Activated B cell treated with CpG ODN at 0.5 μM for 24 hours (primary cell): ENCODE measurements around the gene PSMD9. TPM values are rescaled to one million over a fixed set of nuclear protein-coding genes. Genes with fewer than 3 reads are reported as not detected.
"Not testable (repeated sequence)": the region's sequence is repeated elsewhere in the genome, so short reads cannot be mapped to it uniquely, and the experiment has no call there.

Experiments
- ATAC-seq: fragments of 200-7000 bp; cut with Tn5 transposase; one replicate; pipeline ENCODE4 v1.10.0; 2021; ENCODE audit warnings: low read depth, mild to moderate bottlenecking, moderate library complexity
- CTCF ChIA-PET: fragments of 350-600 bp; sonication (Branson Sonifier 250); formaldehyde crosslinking; loops from one replicate; lab custom pipeline; 2021; ENCODE audit warnings: antibody characterized with exemption; lab: Charles Lee
- POLR2A ChIA-PET: fragments of 350-600 bp; sonication (Branson Sonifier 250); formaldehyde crosslinking; loops from one replicate; lab custom pipeline; 2021; ENCODE audit warnings: antibody characterized with exemption; lab: Charles Lee
- DNase-seq: peaks from one replicate; pipeline ENCODE4 v3.0.0; 2022
- H3K27ac Mint-ChIP-seq: one replicate; pipeline ENCODE4 v1.8.0; 2020; ENCODE audit warnings: mixed read lengths
- H3K27me3 Mint-ChIP-seq: one replicate; pipeline ENCODE4 v1.8.0; 2021; ENCODE audit warnings: mixed read lengths
- H3K36me3 Mint-ChIP-seq: one replicate; pipeline ENCODE4 v1.8.0; 2021; ENCODE audit warnings: low read depth, mixed read lengths
- H3K4me1 Mint-ChIP-seq: one replicate; pipeline ENCODE4 v1.8.0; 2021; ENCODE audit warnings: mixed read lengths
- H3K4me3 Mint-ChIP-seq: one replicate; pipeline ENCODE4 v1.8.0; 2020; ENCODE audit warnings: mild to moderate bottlenecking, mixed read lengths
- H3K9me3 Mint-ChIP-seq: one replicate; pipeline ENCODE4 v1.8.0; 2020; ENCODE audit warnings: mixed read lengths
- intact Hi-C: fragments of 100-400 bp; cut with micrococcal nuclease; formaldehyde crosslinking; loops from one replicate; pipeline ENCODE4 v1.15.1; 2024
- total RNA-seq: library from RNA; stranded (reverse); gene quantifications from 2 replicates; pipeline ENCODE4 v1.2.3, GENCODE V29; 2022
- TF ChIP-seq, protein P1 (sequence below): fragments of 200-600 bp; IDR thresholded peaks from one replicate; pipeline ENCODE4 v1.8.0; 2022; ENCODE audit warnings: antibody characterized with exemption, mild to moderate bottlenecking

PSMD9 gene
- total RNA-seq, 1 donor from 2014 or later, result 40.2 TPM

DNA sequence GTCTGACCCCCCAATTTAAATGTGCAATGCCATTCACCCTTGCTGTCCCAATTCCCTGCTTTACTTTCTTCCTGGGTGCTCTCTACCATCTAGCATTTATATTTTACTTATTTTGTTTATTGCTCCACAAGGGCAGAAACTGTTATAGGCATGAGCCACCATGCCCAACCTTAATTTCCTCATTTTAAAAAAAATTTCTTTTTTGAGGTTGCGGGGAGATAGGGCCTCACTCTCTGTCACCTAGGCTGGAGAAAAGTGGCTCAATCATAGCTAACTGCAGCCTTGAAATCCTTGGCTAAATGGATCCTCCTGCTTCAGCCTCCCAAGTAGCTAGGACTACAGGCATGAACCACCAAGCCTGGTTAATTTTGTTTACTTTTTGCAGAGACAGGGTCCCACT lies 42.9 kb upstream of the PSMD9 start:
- no peaks in the 10 kb centered on the region for H3K36me3 Mint-ChIP-seq
- ATAC-seq (no peak), DNase-seq (no peak)
- intact Hi-C loops, result no loop called here
- no peak overlapping the region for H3K27ac Mint-ChIP-seq
- TF ChIP-seq, protein P1, sequence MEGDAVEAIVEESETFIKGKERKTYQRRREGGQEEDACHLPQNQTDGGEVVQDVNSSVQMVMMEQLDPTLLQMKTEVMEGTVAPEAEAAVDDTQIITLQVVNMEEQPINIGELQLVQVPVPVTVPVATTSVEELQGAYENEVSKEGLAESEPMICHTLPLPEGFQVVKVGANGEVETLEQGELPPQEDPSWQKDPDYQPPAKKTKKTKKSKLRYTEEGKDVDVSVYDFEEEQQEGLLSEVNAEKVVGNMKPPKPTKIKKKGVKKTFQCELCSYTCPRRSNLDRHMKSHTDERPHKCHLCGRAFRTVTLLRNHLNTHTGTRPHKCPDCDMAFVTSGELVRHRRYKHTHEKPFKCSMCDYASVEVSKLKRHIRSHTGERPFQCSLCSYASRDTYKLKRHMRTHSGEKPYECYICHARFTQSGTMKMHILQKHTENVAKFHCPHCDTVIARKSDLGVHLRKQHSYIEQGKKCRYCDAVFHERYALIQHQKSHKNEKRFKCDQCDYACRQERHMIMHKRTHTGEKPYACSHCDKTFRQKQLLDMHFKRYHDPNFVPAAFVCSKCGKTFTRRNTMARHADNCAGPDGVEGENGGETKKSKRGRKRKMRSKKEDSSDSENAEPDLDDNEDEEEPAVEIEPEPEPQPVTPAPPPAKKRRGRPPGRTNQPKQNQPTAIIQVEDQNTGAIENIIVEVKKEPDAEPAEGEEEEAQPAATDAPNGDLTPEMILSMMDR, result no peak
- H3K9me3 Mint-ChIP-seq, result no peaks in the 10 kb centered on the region
- no peaks in the 10 kb centered on the region for H3K4me1 Mint-ChIP-seq
- ChIA-PET POLR2A (interaction anchor here (0.6 kb wide), 2 partner anchors 445 to 717 kb away, joined by 7 to 8 read pairs; no protein-coding TSS in a partner anchor), CTCF (no interaction called here)
- no peaks in the 10 kb centered on the region for H3K27me3 Mint-ChIP-seq
- H3K4me3 Mint-ChIP-seq, result no peak overlapping the region

DNA sequence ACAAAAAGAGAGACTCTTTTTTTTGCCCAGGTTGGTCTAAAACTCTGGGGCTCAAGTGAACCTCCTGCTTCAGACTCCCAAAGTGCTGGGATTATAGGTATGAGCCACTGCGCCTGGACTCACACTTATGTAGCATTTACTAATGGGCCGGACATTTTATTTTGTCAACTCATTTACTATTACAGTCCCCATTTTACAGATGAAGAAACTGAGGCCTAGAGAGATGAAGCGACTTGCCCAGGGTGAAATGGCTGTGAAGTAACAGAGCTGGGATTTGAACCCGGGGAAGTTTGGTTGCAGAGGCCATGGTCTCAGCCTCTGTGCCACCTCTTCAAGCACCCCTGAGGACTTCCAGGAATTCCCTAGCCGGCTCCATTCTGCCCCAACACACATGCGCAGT lies 39.4 kb upstream of the PSMD9 start:
- intact Hi-C loops, result no loop called here
- CTCF ChIA-PET, result no interaction called here
- H3K4me1 Mint-ChIP-seq, result no peaks in the 10 kb centered on the region

DNA sequence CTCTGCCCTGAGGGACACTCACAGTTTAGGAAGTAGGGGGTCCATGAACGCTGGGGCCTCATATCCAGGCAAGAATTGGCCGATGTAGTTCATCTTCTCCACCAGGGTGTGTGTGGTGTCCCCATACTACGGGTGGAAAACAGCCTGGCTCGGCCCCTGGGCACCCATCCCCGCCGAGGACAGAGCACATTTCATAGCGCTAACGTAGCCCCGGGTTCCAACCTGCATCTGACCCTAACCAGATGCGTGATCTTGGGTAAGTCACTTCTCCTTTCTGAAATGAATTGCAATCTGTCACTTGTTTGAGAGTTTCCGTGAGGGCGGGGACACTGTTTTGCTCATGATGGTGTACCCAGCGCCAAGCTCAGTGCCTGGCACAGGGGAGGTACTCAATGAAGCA lies 38.9 kb upstream of the PSMD9 start:
- no peaks in the 10 kb centered on the region for H3K9me3 Mint-ChIP-seq
- ChIA-PET POLR2A (no interaction called here), CTCF (no interaction called here)
- intact Hi-C loops, result no loop called here
- TF ChIP-seq, protein P1, result no peak
- H3K4me1 Mint-ChIP-seq, result no peaks in the 10 kb centered on the region
- H3K27ac Mint-ChIP-seq, result no peak overlapping the region
- no peak overlapping the region for H3K4me3 Mint-ChIP-seq
- DNase-seq, result no peak
- ATAC-seq, result no peak
- peaks cover 2% of the 10 kb centered on the region for H3K27me3 Mint-ChIP-seq
- no peaks in the 10 kb centered on the region for H3K36me3 Mint-ChIP-seq

More for the DNA sequence above, 39.4 kb upstream of the PSMD9 start:
- DNase-seq (no peak), ATAC-seq (no peak)
- H3K9me3 Mint-ChIP-seq, result no peaks in the 10 kb centered on the region
- no peak overlapping the region for H3K27ac Mint-ChIP-seq
- TF ChIP-seq, protein P1, result no peak
- no peaks in the 10 kb centered on the region for H3K36me3 Mint-ChIP-seq
- POLR2A ChIA-PET, result no interaction called here
- peaks cover 2% of the 10 kb centered on the region for H3K27me3 Mint-ChIP-seq
- H3K4me3 Mint-ChIP-seq, result no peak overlapping the region

DNA sequence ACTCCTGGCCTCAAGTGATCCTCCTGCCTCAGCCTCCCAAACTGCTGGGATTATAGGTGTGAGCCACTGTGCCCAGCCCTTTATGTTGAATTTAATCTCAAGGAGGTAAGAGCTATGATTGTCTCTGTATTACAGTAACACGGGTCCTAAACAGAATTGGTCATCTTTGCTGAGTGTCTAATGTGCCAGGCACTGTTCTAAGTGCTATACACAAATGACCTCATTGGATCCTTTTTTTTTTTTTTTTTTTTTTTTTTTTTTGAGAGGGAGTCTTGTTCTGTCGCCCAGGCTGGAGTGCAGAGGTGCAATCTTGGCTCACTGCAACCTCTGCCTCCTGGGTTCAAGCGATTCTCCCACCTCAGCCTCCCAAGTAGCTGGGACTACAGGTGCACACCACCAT lies 36.2 kb upstream of the PSMD9 start:
- intact Hi-C loops, H3K36me3 Mint-ChIP-seq, CTCF ChIA-PET, H3K27me3 Mint-ChIP-seq, DNase-seq, POLR2A ChIA-PET, H3K27ac Mint-ChIP-seq, H3K4me1 Mint-ChIP-seq, H3K9me3 Mint-ChIP-seq, H3K4me3 Mint-ChIP-seq, ATAC-seq: not testable (repeated sequence)

DNA sequence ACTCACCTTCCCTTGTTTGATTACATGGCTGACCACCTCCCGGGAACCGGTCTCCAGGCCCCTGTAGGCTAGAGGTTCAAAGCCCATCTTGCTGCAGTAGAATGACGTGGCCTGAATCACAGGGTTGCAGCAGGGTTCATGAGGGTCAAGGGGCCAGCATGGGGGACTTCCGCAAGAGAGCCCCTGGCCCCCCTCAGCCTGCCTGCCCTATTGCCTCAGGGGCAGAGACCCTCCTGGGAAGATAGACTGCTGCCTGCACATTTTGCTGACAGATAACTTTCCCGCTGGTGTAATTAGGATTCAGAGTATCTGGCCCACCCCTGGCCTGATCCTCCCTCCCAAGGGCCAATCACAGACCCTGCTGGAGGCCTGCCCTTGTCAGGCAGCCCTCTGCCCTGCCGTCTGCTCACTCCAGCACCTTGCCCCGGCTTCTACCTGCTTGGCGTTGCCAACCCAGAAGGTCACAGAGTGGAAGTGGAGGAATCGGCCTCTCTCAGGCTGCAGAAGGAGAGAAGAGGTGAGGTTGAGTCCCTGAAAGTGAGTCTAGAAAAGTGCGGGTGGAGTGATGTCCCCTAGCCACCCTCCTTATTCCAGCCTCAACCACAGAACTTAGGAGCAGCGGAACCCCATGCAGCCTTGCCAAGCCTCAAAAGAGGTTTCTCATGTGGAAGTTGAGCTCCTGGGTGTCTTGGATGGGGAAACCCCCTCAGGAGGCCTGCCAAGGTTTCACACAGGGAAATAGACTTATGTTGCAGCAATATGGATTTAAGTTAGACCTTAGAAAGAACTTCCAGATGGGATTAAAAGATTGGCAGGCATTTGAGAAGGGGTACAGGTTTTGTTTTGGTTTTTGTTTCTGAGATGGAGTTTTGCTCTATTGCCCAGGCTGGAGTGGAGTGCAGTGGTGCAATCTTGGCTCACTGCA lies 31.0 kb upstream of the PSMD9 start:
- no peaks in the 10 kb centered on the region for H3K9me3 Mint-ChIP-seq
- ChIA-PET CTCF (no interaction called here), POLR2A (interaction anchor here (0.6 kb wide), 1 partner anchor 58 kb away, joined by 4 read pairs; no protein-coding TSS in a partner anchor)
- peaks cover 2% of the 10 kb centered on the region for H3K27me3 Mint-ChIP-seq
- DNase-seq, result no peak
- no peak overlapping the region for H3K4me3 Mint-ChIP-seq
- no peak for ATAC-seq
- intact Hi-C loops, result no loop called here
- no peak overlapping the region for H3K27ac Mint-ChIP-seq
- TF ChIP-seq, protein P1, result no peak
- H3K36me3 Mint-ChIP-seq, result no peaks in the 10 kb centered on the region
- H3K4me1 Mint-ChIP-seq, result peaks cover 9% of the 10 kb centered on the region
